Activated naive CD4-positive, alpha-beta T cell treated with anti-CD3 and anti-CD28 coated beads, Interleukin-2, amount 50 U/mL, for 16 hours (primary cell): Measurements from ENCODE around the gene ABCD4.

ENCODE experiments used
- DNase-seq: peaks from one replicate; pipeline ENCODE4 v3.0.0-alpha.2; 2020

The ABCD4 gene

GRCh38 chr14:74257941-74258763, 44.6 kb downstream of the ABCD4 start:
- no peak for DNase-seq

GRCh38 chr14:74257078-74257940, 45.4 kb downstream of the ABCD4 start:
- peak; percentile 64 for DNase-seq

- no peak for DNase-seq
These were observed 47.5 kb downstream of the ABCD4 start for GRCh38 chr14:74255281-74255680.

- DNase-seq: no peak
These were observed 53.0 kb downstream of the ABCD4 start for GRCh38 chr14:74249433-74250375.

- no peak for DNase-seq
These were observed 54.7 kb downstream of the ABCD4 start for GRCh38 chr14:74248017-74248416.

GRCh38 chr14:74246542-74246941, 56.2 kb downstream of the ABCD4 start:
- DNase-seq: no peak

GRCh38 chr14:74245292-74245691, 57.4 kb downstream of the ABCD4 start:
- no peak for DNase-seq

- DNase-seq: no peak
These were observed 58.6 kb downstream of the ABCD4 start for GRCh38 chr14:74244115-74244514.

- DNase-seq: no peak
These were observed 59.7 kb downstream of the ABCD4 start for GRCh38 chr14:74243051-74243450.

- no peak for DNase-seq
These were observed 60.0 kb downstream of the ABCD4 start for GRCh38 chr14:74242780-74243042.

GRCh38 chr14:74242021-74242779, 60.5 kb downstream of the ABCD4 start:
- no peak for DNase-seq

GRCh38 chr14:74241652-74242017, 61.1 kb downstream of the ABCD4 start:
- no peak for DNase-seq

GRCh38 chr14:74240794-74241651, 61.7 kb downstream of the ABCD4 start:
- no peak for DNase-seq

- DNase-seq: no peak
These were observed 62.6 kb downstream of the ABCD4 start for GRCh38 chr14:74239848-74240793.

- no peak for DNase-seq
These were observed 63.5 kb downstream of the ABCD4 start, which contains the start of gene VSX2 for GRCh38 chr14:74238974-74239847. Gene VSX2 (plus strand): TSS chr14:74239449. CDS start chr14:74239562, 113 bp downstream.

- DNase-seq: no peak
These were observed 65.3 kb downstream of the ABCD4 start for GRCh38 chr14:74237441-74237840.
